Activated CD4-positive, alpha-beta T cell treated with anti-CD3 and anti-CD28 coated beads, Interleukin-2, Interleukin-4, amounts not matched to agents 100 ng/mL and 50 ng/mL, durations not matched to agents 16 hours and 8 hours (primary cell): ENCODE data around the gene CHFR.
"Not testable (repeated sequence)": the region's sequence is repeated elsewhere in the genome, so short reads cannot be mapped to it uniquely, and the experiment has no call there.

Experiments
- DNase-seq: peaks from one replicate; pipeline ENCODE4 v3.0.0-alpha.2; 2020; ENCODE audit warnings: low spot score

The CHFR gene

GRCh38 chr12:132809391-132809790 is 78.0 kb downstream of the CHFR start:
- not testable (repeated sequence) for DNase-seq

GRCh38 chr12:132807295-132808092 is 79.9 kb downstream of the CHFR start:
- DNase-seq = no peak

GRCh38 chr12:132806857-132807256 is 80.5 kb downstream of the CHFR start:
- no peak for DNase-seq

- DNase-seq = no peak
Observed at GRCh38 chr12:132804426-132804861, 83.0 kb downstream of the CHFR start.

GRCh38 chr12:132803888-132804287 is 83.5 kb downstream of the CHFR start:
- no peak for DNase-seq

GRCh38 chr12:132803125-132803524 is 84.3 kb downstream of the CHFR start:
- DNase-seq = no peak

GRCh38 chr12:132801741-132802140 is 85.7 kb downstream of the CHFR start:
- no peak for DNase-seq

GRCh38 chr12:132798836-132799235 is 88.6 kb downstream of the CHFR start:
- no peak for DNase-seq

- no peak for DNase-seq
Observed at GRCh38 chr12:132797820-132798570, 89.4 kb downstream of the CHFR start.

GRCh38 chr12:132795847-132796246 is 91.6 kb downstream of the CHFR start:
- DNase-seq = no peak

GRCh38 chr12:132791940-132792339 is 95.5 kb downstream of the CHFR start:
- not testable (repeated sequence) for DNase-seq

GRCh38 chr12:132789099-132789471 is 98.3 kb downstream of the CHFR start:
- no peak for DNase-seq

GRCh38 chr12:132788375-132789098 is 98.9 kb downstream of the CHFR start:
- no peak for DNase-seq

- DNase-seq = no peak
Observed at GRCh38 chr12:132787877-132788276, 99.5 kb downstream of the CHFR start.

- DNase-seq = no peak
Observed at GRCh38 chr12:132786192-132786591, 101.2 kb downstream of the CHFR start.

GRCh38 chr12:132784580-132784979 is 102.8 kb downstream of the CHFR start:
- no peak for DNase-seq

- DNase-seq = no peak
Observed at GRCh38 chr12:132783917-132784531, 103.4 kb downstream of the CHFR start.
